Endothelial cell of hepatic sinusoid (primary cell): ENCODE results near the gene SLCO2A1.

Experiments
- in situ Hi-C: cut with HindIII; loops from 2 replicates; pipeline ENCODE4 v1.10.0; 2017; ENCODE audit warnings: low sequenced_read_pairs

SLCO2A1 gene

GRCh38 chr3:133915685-133916658 lies 113.8 kb downstream of the SLCO2A1 start:
- in situ Hi-C loops = no loop called here

DNA sequence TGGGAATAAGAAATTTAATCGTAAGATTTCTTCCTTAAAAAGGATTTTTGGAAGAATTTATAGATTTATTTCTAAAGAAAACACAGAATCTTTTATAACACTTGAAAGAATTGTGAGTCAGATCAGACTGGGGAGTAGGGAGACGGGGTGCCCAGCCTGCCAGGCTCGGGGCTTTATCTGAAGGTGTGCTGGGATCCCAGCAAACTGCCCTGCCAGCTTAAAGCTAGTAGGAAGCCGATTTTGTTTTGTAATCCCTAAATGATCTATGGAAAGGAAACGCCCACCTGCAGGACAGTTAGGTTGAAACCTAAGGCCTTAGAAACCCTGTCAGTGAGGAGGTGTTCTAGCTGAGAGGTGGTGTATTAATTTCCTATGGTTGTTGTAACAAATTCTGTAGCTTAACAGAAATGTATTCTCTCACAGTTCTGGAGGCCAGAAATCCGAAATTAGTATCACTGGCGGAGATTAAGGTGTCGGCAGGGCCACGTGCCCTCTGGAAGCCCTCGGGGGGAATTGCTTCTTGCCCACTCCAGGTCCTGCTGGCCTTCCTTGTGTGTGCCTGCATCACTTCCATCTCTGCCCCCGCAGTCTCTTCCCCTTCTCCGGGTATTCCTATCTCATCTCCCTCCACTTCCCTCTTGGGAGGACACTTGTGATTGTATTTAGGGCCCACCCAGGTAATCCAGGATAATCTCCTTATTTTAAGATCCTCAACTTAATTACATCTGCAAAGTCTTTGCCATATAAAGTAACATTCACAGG lies 114.7 kb downstream of the SLCO2A1 start:
- in situ Hi-C loops = no loop called here

DNA sequence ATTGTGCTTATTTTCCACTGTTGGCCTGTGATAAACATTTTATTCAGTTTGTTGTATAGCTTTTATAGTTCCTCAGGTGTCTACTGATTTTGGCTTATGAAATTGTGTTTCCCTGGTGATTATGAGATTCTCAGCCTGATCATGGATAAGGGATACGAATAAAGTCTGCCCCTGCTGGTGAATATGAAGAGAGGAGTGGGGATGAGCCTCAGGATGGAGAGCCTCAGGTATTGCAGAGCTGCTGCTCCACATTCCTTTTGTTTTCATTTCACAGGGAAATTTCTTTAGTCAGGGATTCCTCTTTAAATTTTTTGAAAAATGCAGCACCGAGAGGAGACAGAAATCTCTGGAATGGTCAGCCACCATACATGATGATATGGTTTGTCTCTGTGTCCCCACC lies 119.3 kb downstream of the SLCO2A1 start:
- in situ Hi-C loops = no loop called here

DNA sequence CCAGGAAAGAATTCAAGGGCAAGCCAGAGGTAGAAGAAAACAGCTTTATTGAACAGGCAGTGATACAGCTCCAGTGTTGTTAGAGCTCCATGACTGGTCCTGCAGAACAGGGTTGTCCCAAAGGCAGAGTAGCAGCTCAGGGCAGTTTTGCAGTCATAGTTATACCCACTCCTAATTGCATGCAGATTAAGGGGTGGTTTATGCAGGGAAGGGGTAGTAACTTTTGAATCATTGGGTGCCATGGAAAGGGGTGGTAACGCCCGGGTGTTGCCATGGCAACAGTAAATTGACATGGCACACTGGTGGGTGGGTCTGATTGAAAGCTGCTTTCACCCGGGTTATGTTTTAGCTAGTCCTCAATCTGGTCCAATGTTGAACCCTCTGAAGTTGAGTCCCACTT lies 124.3 kb downstream of the SLCO2A1 start:
- in situ Hi-C loops = no loop called here

GRCh38 chr3:133901847-133902246 lies 127.9 kb downstream of the SLCO2A1 start:
- in situ Hi-C loops = no loop called here

DNA sequence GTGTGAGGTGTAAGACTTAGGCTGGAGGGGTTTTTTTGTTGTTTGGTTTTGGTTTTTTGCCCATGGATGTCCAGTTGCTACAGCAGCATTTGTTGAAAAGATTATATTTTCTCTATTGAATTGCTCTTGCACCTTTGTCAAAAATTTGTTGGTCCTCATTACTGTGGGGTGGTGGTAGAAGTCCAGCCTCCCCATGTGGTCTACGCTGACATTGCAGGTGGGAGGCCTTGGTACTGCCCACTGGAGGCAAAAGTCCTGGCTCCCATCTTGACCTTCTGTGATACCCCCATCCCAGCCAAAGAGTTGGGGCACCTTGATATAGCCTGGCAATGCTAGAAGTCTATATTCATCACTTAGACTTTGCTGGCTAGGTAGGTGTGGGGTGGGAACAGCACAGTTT lies 128.6 kb downstream of the SLCO2A1 start:
- in situ Hi-C loops = no loop called here

GRCh38 chr3:133899311-133899710 lies 130.4 kb downstream of the SLCO2A1 start:
- in situ Hi-C loops = no loop called here

DNA sequence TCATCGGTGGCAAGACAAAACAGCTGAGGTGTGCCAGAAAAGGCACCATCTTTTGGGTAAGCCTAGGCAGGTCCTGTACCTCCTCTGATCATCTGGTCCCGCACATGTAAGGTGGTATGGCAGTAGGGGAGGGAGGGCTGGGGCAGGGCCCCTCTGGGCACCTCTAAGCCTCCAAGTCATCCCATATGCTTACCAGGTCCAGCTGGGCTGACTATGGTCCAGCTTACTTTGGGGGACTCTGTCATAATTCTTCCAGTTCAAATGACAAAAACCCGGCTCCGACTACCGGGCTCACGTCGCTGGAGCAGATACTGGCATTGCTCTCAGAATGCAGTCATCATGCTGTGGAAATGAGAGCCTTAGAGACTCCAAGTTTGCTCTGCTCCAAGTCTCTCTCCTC lies 132.2 kb downstream of the SLCO2A1 start:
- in situ Hi-C loops = no loop called here

DNA sequence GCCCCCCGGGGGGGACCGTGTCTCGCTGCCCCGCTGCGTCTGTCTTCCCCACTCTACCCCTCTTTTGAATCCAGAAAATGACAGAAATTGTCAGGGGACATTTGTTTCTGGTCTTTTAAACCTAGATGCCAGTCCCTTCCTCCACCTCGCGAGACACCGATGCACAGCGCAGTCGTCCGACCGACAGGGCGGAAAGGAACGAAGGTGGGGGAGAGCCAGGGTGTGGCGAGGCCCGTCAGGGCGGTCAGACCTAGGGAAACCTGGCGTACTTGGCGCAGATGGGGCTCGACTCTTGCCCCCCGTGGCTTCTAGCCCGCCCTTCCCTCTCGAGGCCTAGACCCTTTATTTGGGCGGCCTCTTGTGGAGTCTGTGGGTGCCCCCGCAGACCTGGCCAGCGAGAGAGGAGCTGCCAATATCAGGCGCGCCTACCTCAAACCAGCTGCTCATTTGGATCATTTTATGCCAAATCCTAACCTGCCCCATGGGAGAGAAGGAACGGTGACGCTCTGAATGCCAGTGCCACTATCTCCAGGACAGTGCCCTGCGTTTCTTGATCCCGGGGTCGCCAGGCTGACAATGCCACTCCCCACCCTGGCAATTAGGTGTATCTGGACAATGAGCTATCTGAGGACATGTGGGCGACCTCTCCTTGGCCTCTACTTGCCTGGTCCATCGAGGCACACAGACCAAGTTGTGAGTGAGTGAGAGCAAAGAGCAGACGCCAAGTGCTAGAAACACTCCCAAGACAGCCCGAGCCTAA lies 133.5 kb downstream of the SLCO2A1 start:
- in situ Hi-C loops = no loop called here

GRCh38 chr3:133895208-133896001 lies 134.3 kb downstream of the SLCO2A1 start, which contains the start of gene RAB6B:
Gene RAB6B, minus strand, starts transcription at chr3:133895882. Its CDS starts 416 bp downstream, at chr3:133895466.
- in situ Hi-C loops = no loop called here

GRCh38 chr3:133894353-133895207 lies 135.1 kb downstream of the SLCO2A1 start:
- in situ Hi-C loops = no loop called here

DNA sequence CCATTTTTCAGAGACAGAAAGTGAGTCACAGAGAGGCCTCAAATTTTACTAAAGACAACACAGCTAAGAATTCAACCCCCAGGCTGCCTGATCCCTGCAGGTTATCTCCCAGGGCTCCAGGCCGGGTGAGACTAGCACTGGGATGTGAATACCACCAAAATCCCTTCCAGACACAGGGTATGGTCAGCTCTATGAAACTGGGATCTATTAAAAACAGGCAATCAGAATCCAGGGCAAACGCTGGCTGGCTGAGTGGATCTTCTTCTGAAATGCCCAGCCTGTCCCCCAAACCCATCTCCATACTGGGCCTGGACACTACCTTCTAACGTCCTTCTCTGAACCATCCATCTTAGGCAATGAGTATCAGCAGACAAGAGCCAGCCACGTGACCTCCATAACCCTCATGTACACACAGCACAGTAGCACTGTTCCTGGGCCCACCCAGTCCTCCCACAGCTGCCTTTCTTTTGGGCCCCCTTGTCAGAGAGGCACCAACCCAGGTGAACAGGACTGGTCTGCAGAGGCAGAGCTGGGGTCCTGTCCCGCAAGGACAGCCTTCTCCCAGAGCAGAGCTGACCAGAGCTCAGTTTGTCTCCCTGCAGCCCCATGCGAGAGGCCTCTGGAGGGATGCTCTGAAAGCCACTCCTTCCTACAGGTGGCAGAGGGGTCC lies 135.9 kb downstream of the SLCO2A1 start:
- in situ Hi-C loops = no loop called here

GRCh38 chr3:133892541-133893231 lies 137.0 kb downstream of the SLCO2A1 start:
- in situ Hi-C loops = no loop called here

DNA sequence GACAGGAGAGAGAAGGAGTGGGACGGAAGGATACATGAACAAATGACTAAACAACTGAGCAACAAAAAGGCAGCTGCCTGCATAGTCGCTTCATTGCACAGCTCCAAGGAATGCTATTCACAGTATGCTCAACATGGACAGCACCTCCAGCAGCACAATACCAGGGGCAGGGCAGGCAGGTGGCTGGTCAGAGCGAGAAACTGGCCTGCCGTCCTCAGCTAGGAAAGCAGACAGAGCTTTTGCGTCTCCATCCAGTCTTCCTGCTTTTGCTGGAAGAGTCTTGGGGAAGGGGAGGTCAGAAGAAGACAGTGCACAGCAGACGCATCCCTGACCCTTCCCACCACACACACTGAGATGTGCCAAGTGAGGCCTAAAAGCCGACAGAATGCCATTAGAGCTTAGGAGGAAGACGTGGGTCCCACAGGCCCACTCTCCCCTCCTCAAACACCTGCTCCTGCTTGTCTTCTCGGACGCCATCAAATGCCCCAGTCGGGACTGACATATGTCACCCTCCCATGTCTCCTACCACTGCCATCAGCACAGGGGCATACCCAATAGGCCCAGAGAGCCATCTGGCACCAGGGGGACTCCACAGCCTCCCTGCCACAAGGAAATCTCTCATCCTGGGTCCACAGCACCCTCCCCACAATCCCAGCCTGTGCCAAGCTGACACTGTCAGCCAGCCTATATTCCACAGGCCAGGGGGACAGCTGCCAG lies 137.9 kb downstream of the SLCO2A1 start:
- in situ Hi-C loops = no loop called here

DNA sequence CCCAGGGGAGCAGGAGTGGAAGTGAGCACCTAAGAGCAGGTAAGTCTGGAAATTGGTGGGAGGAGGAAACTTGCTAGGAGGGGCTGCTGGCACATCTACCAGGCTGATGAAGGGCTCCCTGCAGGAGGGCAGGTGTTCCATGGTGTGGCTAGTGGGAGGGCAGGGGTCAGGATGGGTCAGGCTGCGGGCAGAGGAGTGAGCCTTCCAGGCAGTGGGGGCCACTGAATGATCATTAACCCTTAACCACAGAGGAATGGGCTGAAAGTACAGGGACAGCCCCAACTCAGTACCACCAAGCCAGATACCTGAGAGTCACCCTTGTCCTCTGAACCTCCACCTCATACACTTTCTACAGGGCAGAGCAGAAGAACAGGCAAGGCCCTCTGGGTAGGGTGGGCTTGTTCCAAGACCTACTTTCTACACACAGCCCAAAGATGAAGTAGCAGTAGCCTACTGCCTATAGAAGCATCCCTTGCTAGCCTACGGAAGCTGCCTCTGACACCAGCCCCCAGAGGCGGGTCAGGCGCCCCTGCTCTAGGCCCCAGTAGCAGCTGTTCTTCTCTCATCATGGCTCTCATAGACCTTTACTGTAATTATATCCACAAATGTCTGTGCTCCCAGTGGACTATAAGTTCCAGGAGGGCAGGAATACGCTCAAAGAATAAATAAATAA lies 138.6 kb downstream of the SLCO2A1 start:
- in situ Hi-C loops = no loop called here

GRCh38 chr3:133890037-133890436 lies 139.7 kb downstream of the SLCO2A1 start:
- in situ Hi-C loops = no loop called here

DNA sequence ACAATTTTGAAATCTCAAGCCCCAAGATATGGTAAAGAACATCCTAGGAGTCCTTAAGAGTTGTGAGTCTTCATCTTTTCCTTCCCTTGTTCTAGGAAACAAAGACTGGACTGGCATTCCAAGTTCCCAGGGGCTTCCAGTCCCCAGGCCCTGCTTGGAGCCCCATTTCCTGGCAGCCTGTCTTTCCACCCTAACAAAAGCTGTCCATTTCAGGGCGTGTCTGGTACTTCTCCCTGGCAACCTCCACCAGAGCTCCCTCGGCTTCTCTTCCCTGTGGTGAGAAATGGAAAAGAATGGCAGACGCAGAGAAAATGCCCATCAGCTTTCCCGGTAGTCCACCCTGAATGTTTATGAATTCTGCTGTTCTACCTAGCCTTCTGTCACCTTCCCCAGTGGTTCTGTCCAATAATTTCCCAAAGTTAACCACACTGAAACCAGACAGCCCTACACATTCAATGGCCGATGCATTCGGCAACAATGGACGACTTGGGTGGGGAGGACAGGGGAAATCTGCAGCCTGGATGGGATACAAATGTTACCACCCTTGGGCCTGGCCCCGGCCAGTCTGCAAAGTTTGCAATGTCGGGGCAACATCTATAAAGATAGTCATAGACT lies 140.9 kb downstream of the SLCO2A1 start:
- in situ Hi-C loops = no loop called here
